Neuronal stem cell (in vitro differentiated cells): ENCODE results near the gene WWC1.

Experiments
- DNase-seq: peaks from one replicate; pipeline ENCODE4 v3.0.0-alpha.2; 2013; ENCODE audit warnings: low spot score
- H2AFZ ChIP-seq: one replicate; pipeline ENCODE4 v1.6.1; 2013; ENCODE audit warnings: mild to moderate bottlenecking, low read length, inconsistent platforms
- H2AK5ac ChIP-seq: 2 replicates; pipeline ENCODE4 v1.6.1; 2013; ENCODE audit warnings: low read depth, mild to moderate bottlenecking, inconsistent platforms, low read length, moderate library complexity, mixed read lengths
- H2BK120ac ChIP-seq: 2 replicates; pipeline ENCODE4 v1.6.1; 2013; ENCODE audit warnings: low read depth, mild to moderate bottlenecking, inconsistent platforms, low read length, moderate library complexity, mixed read lengths
- H2BK12ac ChIP-seq: one replicate; pipeline ENCODE4 v1.6.1; 2013; ENCODE audit warnings: low read length, inconsistent platforms
- H2BK15ac ChIP-seq: 2 replicates; pipeline ENCODE4 v1.6.1; 2013; ENCODE audit warnings: mild to moderate bottlenecking, low read length, inconsistent platforms, mixed read lengths
- H2BK5ac ChIP-seq: one replicate; pipeline ENCODE4 v1.6.1; 2013; ENCODE audit warnings: inconsistent platforms, mild to moderate bottlenecking, low read length, moderate library complexity
- H3K14ac ChIP-seq: one replicate; pipeline ENCODE4 v1.6.1; 2013; ENCODE audit warnings: low read length, inconsistent platforms
- H3K18ac ChIP-seq: 2 replicates; pipeline ENCODE4 v1.6.1; 2013; ENCODE audit warnings: low read length, inconsistent platforms
- H3K23ac ChIP-seq: 2 replicates; pipeline ENCODE4 v1.6.1; 2013; ENCODE audit warnings: low read depth, mild to moderate bottlenecking, mixed read lengths, low read length, inconsistent platforms; ENCODE audit not compliant: poor library complexity
- H3K27ac ChIP-seq: replicated peaks from 3 replicates; pipeline ENCODE4 v1.5.1; 2013; ENCODE audit warnings: low read length, inconsistent platforms
- H3K27me3 ChIP-seq, 3 experiments: 2 replicates each; pipeline ENCODE4 v1.6.1; 2013; ENCODE audit warnings: low read length in 3 of 3, mild to moderate bottlenecking in 2 of 3, inconsistent platforms in 1 of 3, low read depth in 1 of 3, mixed read lengths in 1 of 3, moderate library complexity in 1 of 3; ENCODE audit not compliant: control insufficient read depth in 3 of 3, insufficient read depth in 3 of 3
- H3K36me3 ChIP-seq, 2 donors: replicated peaks in 1 of 2; 2 replicates each; pipeline ENCODE4 v1.6.1; 2013; ENCODE audit warnings: low read length in 2 of 2; ENCODE audit not compliant: control insufficient read depth in 2 of 2, insufficient read depth in 2 of 2
- H3K4ac ChIP-seq: 2 replicates; pipeline ENCODE4 v1.6.1; 2013; ENCODE audit warnings: inconsistent platforms, mild to moderate bottlenecking, low read length, moderate library complexity
- H3K4me1 ChIP-seq, 2 donors: 1 replicate in 1 of 2; 2 replicates in 1 of 2; pipeline ENCODE4 v1.6.1; 2013; ENCODE audit warnings: low read length in 2 of 2, low read depth in 1 of 2; ENCODE audit not compliant: control insufficient read depth in 2 of 2, insufficient read depth in 1 of 2
- H3K4me2 ChIP-seq: one replicate; pipeline ENCODE4 v1.6.1; 2013; ENCODE audit warnings: mild to moderate bottlenecking, low read length, inconsistent platforms; ENCODE audit not compliant: insufficient read depth, poor library complexity, severe bottlenecking
- H3K4me3 ChIP-seq, 2 donors: 2 replicates each; pipeline ENCODE4 v1.5.1; 2013; ENCODE audit warnings: low read length in 2 of 2, mild to moderate bottlenecking in 2 of 2, inconsistent platforms in 1 of 2, moderate library complexity in 1 of 2
- H3K79me1 ChIP-seq: one replicate; pipeline ENCODE4 v1.6.1; 2013; ENCODE audit warnings: low read depth, mild to moderate bottlenecking, inconsistent platforms, low read length, moderate library complexity
- H3K9ac ChIP-seq: one replicate; pipeline ENCODE4 v1.6.1; 2013; ENCODE audit warnings: mild to moderate bottlenecking, low read depth, low read length, inconsistent platforms; ENCODE audit not compliant: poor library complexity
- H3K9me3 ChIP-seq, 2 donors: replicated peaks in 1 of 2; 2 replicates each; pipeline versions ENCODE3 to v1.6.1; 2013; ENCODE audit warnings: low read length in 2 of 2, mild to moderate bottlenecking in 2 of 2, inconsistent platforms in 1 of 2, low read depth in 1 of 2, mixed read lengths in 1 of 2, moderate library complexity in 1 of 2; ENCODE audit not compliant: control insufficient read depth in 2 of 2, insufficient read depth in 1 of 2
- H4K8ac ChIP-seq: one replicate; pipeline ENCODE4 v1.6.1; 2013; ENCODE audit warnings: low read depth, mild to moderate bottlenecking, inconsistent platforms, low read length, moderate library complexity
- H4K91ac ChIP-seq: one replicate; pipeline ENCODE4 v1.6.1; 2013; ENCODE audit warnings: low read length, low read depth, mild to moderate bottlenecking, inconsistent platforms; ENCODE audit not compliant: poor library complexity
- WGBS, 2 donors: extraction: QIAGEN DNeasy Blood & Tissue Kit; methylation state at CpG; one replicate each; pipeline ENCODE4 v1.1.7; 2013; ENCODE audit warnings: missing lambda C conversion rate in 2 of 2, mixed read lengths in 1 of 2; ENCODE audit not compliant: insufficient read length in 2 of 2, insufficient replicate concordance in 1 of 2; ENCODE audit errors: extremely low coverage in 2 of 2; 5-methylcytosine and 5-hydroxymethylcytosine counted together

The WWC1 gene

GRCh38 chr5:168477060-168477459, 185.6 kb downstream of the WWC1 start:
- no peak overlapping the region for H4K91ac ChIP-seq
- H3K4me3 ChIP-seq, result no peak overlapping the region
- H3K4me1 ChIP-seq, result peaks cover 0 to 7% of the 10 kb centered on the region in 2 donors
- H3K9me3 ChIP-seq, result no peaks in the 10 kb centered on the region
- H3K18ac ChIP-seq, result no peak overlapping the region
- WGBS, 2 donors, result no CpG with 5 or more reads among the region's 7 CpGs
- H3K4me2 ChIP-seq, result no peak overlapping the region
- H3K27me3 ChIP-seq, result no peaks in the 10 kb centered on the region
- H2AFZ ChIP-seq, result no peak overlapping the region
- no peak for DNase-seq
- no peak overlapping the region for H2AK5ac ChIP-seq
- H4K8ac ChIP-seq, result no peak overlapping the region
- no peak overlapping the region for H3K27ac ChIP-seq
- no peak overlapping the region for H2BK12ac ChIP-seq
- no peaks in the 10 kb centered on the region for H3K79me1 ChIP-seq
- H2BK5ac ChIP-seq, result no peak overlapping the region
- no peak overlapping the region for H3K23ac ChIP-seq
- no peak overlapping the region for H2BK15ac ChIP-seq
- H3K36me3 ChIP-seq, result peaks cover 1 to 4% of the 10 kb centered on the region in 2 donors
- H2BK120ac ChIP-seq, result no peak overlapping the region
- H3K9ac ChIP-seq, result no peak overlapping the region
- H3K14ac ChIP-seq, result no peak overlapping the region
- H3K4ac ChIP-seq, result no peak overlapping the region

GRCh38 chr5:168479166-168479565, 187.7 kb downstream of the WWC1 start:
- H3K9me3 ChIP-seq, result no peaks in the 10 kb centered on the region
- H2BK120ac ChIP-seq, result no peak overlapping the region
- no peak overlapping the region for H4K8ac ChIP-seq
- H2AFZ ChIP-seq, result no peak overlapping the region
- no peak overlapping the region for H2BK12ac ChIP-seq
- no peak for DNase-seq
- no peak overlapping the region for H3K14ac ChIP-seq
- H3K79me1 ChIP-seq, result no peaks in the 10 kb centered on the region
- no peak overlapping the region for H3K27ac ChIP-seq
- no peak overlapping the region for H2BK5ac ChIP-seq
- H4K91ac ChIP-seq, result no peak overlapping the region
- H3K36me3 ChIP-seq, result no peaks in the 10 kb centered on the region
- H3K9ac ChIP-seq, result no peak overlapping the region
- H3K4me3 ChIP-seq, result no peak overlapping the region
- no peak overlapping the region for H2BK15ac ChIP-seq
- no peak overlapping the region for H3K4ac ChIP-seq
- no peaks in the 10 kb centered on the region for H3K4me1 ChIP-seq
- no peak overlapping the region for H3K4me2 ChIP-seq
- 100% methylated on average over 1 of the region's 3 CpGs; no CpG with 5 or more reads in 1 of the 2 donors for WGBS, 2 donors
- H3K23ac ChIP-seq, result no peak overlapping the region
- H2AK5ac ChIP-seq, result no peak overlapping the region
- no peaks in the 10 kb centered on the region for H3K27me3 ChIP-seq
- H3K18ac ChIP-seq, result no peak overlapping the region

GRCh38 chr5:168480601-168481000, 189.2 kb downstream of the WWC1 start:
- Histone ChIP-seq H3K27ac (no peak overlapping the region), H3K9me3 (no peaks in the 10 kb centered on the region), H2BK120ac (no peak overlapping the region), H2AFZ (no peak overlapping the region), H3K4me3 (no peak overlapping the region), H3K4me2 (no peak overlapping the region), H3K23ac (no peak overlapping the region), H3K36me3 (no peaks in the 10 kb centered on the region), H3K14ac (no peak overlapping the region), H3K9ac (no peak overlapping the region), H2BK5ac (no peak overlapping the region), H4K91ac (no peak overlapping the region), H2AK5ac (no peak overlapping the region), H3K27me3 (no peaks in the 10 kb centered on the region), H3K4me1 (no peaks in the 10 kb centered on the region), H4K8ac (no peak overlapping the region), H2BK12ac (no peak overlapping the region), H3K18ac (no peak overlapping the region), H2BK15ac (no peak overlapping the region), H3K79me1 (no peaks in the 10 kb centered on the region), H3K4ac (no peak overlapping the region)
- no peak for DNase-seq
- no CpG with 5 or more reads among the region's 3 CpGs for WGBS, 2 donors

- no peaks in the 10 kb centered on the region for H3K27me3 ChIP-seq
- H2AFZ ChIP-seq, result no peak overlapping the region
- no peak overlapping the region for H3K27ac ChIP-seq
- no peak overlapping the region for H2AK5ac ChIP-seq
- H3K4me1 ChIP-seq, result peaks cover 0 to 2% of the 10 kb centered on the region in 2 donors
- H3K36me3 ChIP-seq, result no peaks in the 10 kb centered on the region
- no peaks in the 10 kb centered on the region for H3K9me3 ChIP-seq
- no peak overlapping the region for H3K4me3 ChIP-seq
- WGBS, 2 donors, result no CpG with 5 or more reads among the region's 4 CpGs
- DNase-seq, result no peak
- no peak overlapping the region for H3K4ac ChIP-seq
- H3K79me1 ChIP-seq, result peaks cover under 1% of the 10 kb centered on the region
- H3K4me2 ChIP-seq, result no peak overlapping the region
- no peak overlapping the region for H3K14ac ChIP-seq
- H2BK120ac ChIP-seq, result no peak overlapping the region
- H2BK12ac ChIP-seq, result no peak overlapping the region
- H4K8ac ChIP-seq, result no peak overlapping the region
- no peak overlapping the region for H2BK15ac ChIP-seq
- H4K91ac ChIP-seq, result no peak overlapping the region
- H3K18ac ChIP-seq, result no peak overlapping the region
- H3K9ac ChIP-seq, result no peak overlapping the region
- no peak overlapping the region for H2BK5ac ChIP-seq
- no peak overlapping the region for H3K23ac ChIP-seq
Observed at GRCh38 chr5:168481330-168481788, 189.9 kb downstream of the WWC1 start.
